Panc1 (cell line): ENCODE data around the gene RASSF5. TPM values are rescaled to one million over a fixed set of nuclear protein-coding genes. Genes with fewer than 3 reads are reported as not detected.

ENCODE experiments used
- ATAC-seq: fragments of 200-7000 bp; cut with Tn5 transposase; 2 replicates; pipeline ENCODE4 v1.9.1; 2020; ENCODE audit warnings: mild to moderate bottlenecking, moderate library complexity
- BruUV-seq: library from RNA; stranded (reverse); fragments of 400-500 nt; replicated peaks from 2 replicates; lab custom pipeline; 2021; lab: Mats Ljungman, UMichigan
- CTCF ChIA-PET: fragments of 300-600 bp; sonication (Branson Sonifier 250); formaldehyde crosslinking; loops from one replicate; lab custom pipeline; 2022; ENCODE audit warnings: antibody characterized with exemption; lab: Charles Lee
- POLR2A ChIA-PET: fragments of 300-600 bp; sonication (Branson Sonifier 250); formaldehyde crosslinking; loops from one replicate; lab custom pipeline; 2022; ENCODE audit warnings: antibody characterized with exemption; lab: Charles Lee
- DNase-seq: peaks from one replicate; pipeline ENCODE4 v3.0.0-alpha.2; 2010; ENCODE audit warnings: low read depth, low spot score
- H3K27ac ChIP-seq: 2 replicates; pipeline ENCODE4 v1.5.1; 2011; ENCODE audit warnings: mild to moderate bottlenecking, low read length, inconsistent platforms
- H3K27me3 ChIP-seq: fragments of 200-500 bp; sonication (Bioruptor generic); 2 replicates; pipeline ENCODE4 v1.6.0; 2014; ENCODE audit warnings: low read length, inconsistent platforms; ENCODE audit not compliant: control insufficient read depth, insufficient read depth
- H3K36me3 ChIP-seq: fragments of 200-500 bp; sonication (Bioruptor generic); 2 replicates; pipeline ENCODE4 v1.5.1; 2014; ENCODE audit warnings: inconsistent platforms, mild to moderate bottlenecking, low read length, moderate library complexity; ENCODE audit not compliant: control insufficient read depth, insufficient read depth
- H3K4me1 ChIP-seq: 2 replicates; pipeline ENCODE4 v1.5.1; 2011; ENCODE audit warnings: inconsistent platforms, mild to moderate bottlenecking, low read length, moderate library complexity; ENCODE audit not compliant: control insufficient read depth, insufficient read depth
- H3K4me3 ChIP-seq, 2 experiments: 2 replicates each; pipeline ENCODE4 v1.5.1; 2011 to 2012; ENCODE audit warnings: low read depth in 2 of 2, low read length in 2 of 2, mild to moderate bottlenecking in 2 of 2, inconsistent platforms in 1 of 2, moderate library complexity in 1 of 2
- H3K9me3 ChIP-seq: fragments of 200-500 bp; sonication (Bioruptor generic); 2 replicates; pipeline ENCODE4 v1.5.1; 2014; ENCODE audit warnings: low read depth, mild to moderate bottlenecking, inconsistent platforms, low read length, moderate library complexity; ENCODE audit not compliant: control insufficient read depth, insufficient read depth
- POLR2AphosphoS5 ChIP-seq: IDR thresholded peaks from 2 replicates; pipeline ENCODE4 v1.6.1; 2012; ENCODE audit warnings: mild to moderate bottlenecking, low read depth, low read length, moderate library complexity
- SIN3A ChIP-seq: IDR thresholded peaks from 2 replicates; pipeline ENCODE4 v1.6.1; 2012; ENCODE audit warnings: low read depth, mild to moderate bottlenecking, low read length, moderate library complexity, borderline replicate concordance; ENCODE audit not compliant: insufficient read depth
- TCF7L2 ChIP-seq: IDR thresholded peaks from 2 replicates; pipeline ENCODE4 v1.6.1; 2011; ENCODE audit warnings: mild to moderate bottlenecking, low read depth, low read length, inconsistent platforms
- in situ Hi-C: cut with HindIII; loops from 2 replicates; pipeline ENCODE4 v1.10.0; 2016; ENCODE audit warnings: low sequenced_read_pairs, low pct_unique_long_range_greater_than_20kb
- intact Hi-C: fragments of 100-400 bp; cut with micrococcal nuclease; formaldehyde crosslinking; loops from one replicate; pipeline ENCODE4 v1.10.0; 2022; ENCODE audit not compliant: unreplicated experiment
- total RNA-seq: library from RNA; stranded (reverse); gene quantifications from one replicate; pipeline ENCODE4 v1.2.1, GENCODE V29; 2021; ENCODE audit not compliant: unreplicated experiment
- TF ChIP-seq, protein P1 (sequence below): fragments of 450-650 bp; IDR thresholded peaks from 2 replicates; pipeline ENCODE4 v1.5.1; 2017; ENCODE audit warnings: mild to moderate bottlenecking
- TF ChIP-seq, protein P2 (sequence below), 2 experiments: IDR thresholded peaks; 2 replicates each; pipeline ENCODE4 v1.6.1; 2011 to 2012; ENCODE audit warnings: low read depth in 2 of 2, control low read depth in 1 of 2, low read length in 1 of 2, mild to moderate bottlenecking in 1 of 2, moderate library complexity in 1 of 2; ENCODE audit not compliant: insufficient read depth in 1 of 2

Gene RASSF5
- total RNA-seq, 1 experiment from 2014 or later: 1.6 TPM

DNA sequence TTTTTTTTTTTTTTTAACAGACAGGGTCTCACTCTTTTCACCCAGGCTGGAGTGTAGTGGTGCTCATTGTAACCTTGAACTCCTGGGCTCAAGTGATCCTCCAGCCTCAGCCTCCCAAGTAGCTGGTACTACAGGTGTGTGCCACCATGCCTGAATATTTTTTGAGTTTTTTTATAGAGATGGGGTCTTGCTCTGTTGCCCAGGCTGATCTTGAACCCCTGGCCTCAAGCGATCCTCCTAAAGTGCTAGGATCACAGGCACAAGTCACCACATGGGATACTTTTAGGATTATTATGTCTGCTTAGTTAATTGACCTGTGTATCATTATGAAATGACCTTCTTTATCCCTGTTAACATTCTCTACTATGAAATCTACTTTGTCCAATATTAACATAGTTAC is 38.0 kb downstream of the RASSF5 start:
- Histone ChIP-seq H3K27ac (no peak overlapping the region), H3K4me3 (no peak overlapping the region), H3K4me1 (no peaks in the 10 kb centered on the region), H3K9me3 (no peaks in the 10 kb centered on the region), H3K36me3 (no peaks in the 10 kb centered on the region), H3K27me3 (peaks cover 3% of the 10 kb centered on the region; the same call in 1 of the 2 replicates)
- no peak for ATAC-seq
- BruUV-seq: no TSS peak
- POLR2A ChIA-PET: no interaction called here
- DNase-seq: no peak
- in situ Hi-C loops: no loop called here
- CTCF ChIA-PET: interaction anchor here (0.6 to 2.6 kb wide), 8 partner anchors 9 to 95 kb away, joined by 3 to 16 read pairs (median 6); partner anchors contain the start of gene EIF2D
- no peak for TF ChIP-seq TCF7L2
- no peak for TF ChIP-seq SIN3A
- TF ChIP-seq, protein P1, sequence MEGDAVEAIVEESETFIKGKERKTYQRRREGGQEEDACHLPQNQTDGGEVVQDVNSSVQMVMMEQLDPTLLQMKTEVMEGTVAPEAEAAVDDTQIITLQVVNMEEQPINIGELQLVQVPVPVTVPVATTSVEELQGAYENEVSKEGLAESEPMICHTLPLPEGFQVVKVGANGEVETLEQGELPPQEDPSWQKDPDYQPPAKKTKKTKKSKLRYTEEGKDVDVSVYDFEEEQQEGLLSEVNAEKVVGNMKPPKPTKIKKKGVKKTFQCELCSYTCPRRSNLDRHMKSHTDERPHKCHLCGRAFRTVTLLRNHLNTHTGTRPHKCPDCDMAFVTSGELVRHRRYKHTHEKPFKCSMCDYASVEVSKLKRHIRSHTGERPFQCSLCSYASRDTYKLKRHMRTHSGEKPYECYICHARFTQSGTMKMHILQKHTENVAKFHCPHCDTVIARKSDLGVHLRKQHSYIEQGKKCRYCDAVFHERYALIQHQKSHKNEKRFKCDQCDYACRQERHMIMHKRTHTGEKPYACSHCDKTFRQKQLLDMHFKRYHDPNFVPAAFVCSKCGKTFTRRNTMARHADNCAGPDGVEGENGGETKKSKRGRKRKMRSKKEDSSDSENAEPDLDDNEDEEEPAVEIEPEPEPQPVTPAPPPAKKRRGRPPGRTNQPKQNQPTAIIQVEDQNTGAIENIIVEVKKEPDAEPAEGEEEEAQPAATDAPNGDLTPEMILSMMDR: no peak
- no peak for TF ChIP-seq POLR2AphosphoS5
- TF ChIP-seq, protein P2, sequence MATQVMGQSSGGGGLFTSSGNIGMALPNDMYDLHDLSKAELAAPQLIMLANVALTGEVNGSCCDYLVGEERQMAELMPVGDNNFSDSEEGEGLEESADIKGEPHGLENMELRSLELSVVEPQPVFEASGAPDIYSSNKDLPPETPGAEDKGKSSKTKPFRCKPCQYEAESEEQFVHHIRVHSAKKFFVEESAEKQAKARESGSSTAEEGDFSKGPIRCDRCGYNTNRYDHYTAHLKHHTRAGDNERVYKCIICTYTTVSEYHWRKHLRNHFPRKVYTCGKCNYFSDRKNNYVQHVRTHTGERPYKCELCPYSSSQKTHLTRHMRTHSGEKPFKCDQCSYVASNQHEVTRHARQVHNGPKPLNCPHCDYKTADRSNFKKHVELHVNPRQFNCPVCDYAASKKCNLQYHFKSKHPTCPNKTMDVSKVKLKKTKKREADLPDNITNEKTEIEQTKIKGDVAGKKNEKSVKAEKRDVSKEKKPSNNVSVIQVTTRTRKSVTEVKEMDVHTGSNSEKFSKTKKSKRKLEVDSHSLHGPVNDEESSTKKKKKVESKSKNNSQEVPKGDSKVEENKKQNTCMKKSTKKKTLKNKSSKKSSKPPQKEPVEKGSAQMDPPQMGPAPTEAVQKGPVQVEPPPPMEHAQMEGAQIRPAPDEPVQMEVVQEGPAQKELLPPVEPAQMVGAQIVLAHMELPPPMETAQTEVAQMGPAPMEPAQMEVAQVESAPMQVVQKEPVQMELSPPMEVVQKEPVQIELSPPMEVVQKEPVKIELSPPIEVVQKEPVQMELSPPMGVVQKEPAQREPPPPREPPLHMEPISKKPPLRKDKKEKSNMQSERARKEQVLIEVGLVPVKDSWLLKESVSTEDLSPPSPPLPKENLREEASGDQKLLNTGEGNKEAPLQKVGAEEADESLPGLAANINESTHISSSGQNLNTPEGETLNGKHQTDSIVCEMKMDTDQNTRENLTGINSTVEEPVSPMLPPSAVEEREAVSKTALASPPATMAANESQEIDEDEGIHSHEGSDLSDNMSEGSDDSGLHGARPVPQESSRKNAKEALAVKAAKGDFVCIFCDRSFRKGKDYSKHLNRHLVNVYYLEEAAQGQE (IDR thresholded peaks at IDR 0.05; ENCODE audit: insufficient read depth in 1 of 2, low read depth in 2 of 2, low read length in 1 of 2): no peak
- intact Hi-C loops: loop anchor here (2.0 kb wide), 1 partner anchor 37 kb away; no protein-coding TSS in a partner anchor

DNA sequence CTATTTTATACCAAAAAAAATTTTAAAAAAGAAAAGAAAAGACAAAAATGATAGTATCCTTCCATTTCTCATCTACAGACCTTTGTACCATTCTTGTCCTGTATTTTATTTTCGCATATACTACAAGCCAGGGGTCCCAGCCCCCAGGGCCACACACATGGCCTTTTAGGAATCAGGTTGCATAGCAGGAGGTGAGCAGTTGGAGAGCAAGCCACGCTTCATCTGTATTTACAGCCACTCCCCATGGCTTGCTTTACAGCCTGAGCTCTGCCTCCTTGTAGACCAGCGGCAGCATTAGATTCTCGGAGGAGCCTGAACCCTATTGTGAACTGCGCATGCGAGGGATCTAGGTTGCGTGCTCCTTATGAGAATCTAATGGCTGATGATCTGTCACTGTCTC is 39.8 kb downstream of the RASSF5 start:
- in situ Hi-C loops: no loop called here
- CTCF ChIA-PET: no interaction called here

More for the DNA sequence above, 39.8 kb downstream of the RASSF5 start:
- DNase-seq (no peak), ATAC-seq (no peak)
- no peaks in the 10 kb centered on the region for H3K36me3 ChIP-seq
- intact Hi-C loops: no loop called here
- no TSS peak for BruUV-seq
- H3K4me3 ChIP-seq: no peak overlapping the region
- H3K27me3 ChIP-seq: peaks cover 4% of the 10 kb centered on the region; the same call in 1 of the 2 replicates
- POLR2A ChIA-PET: no interaction called here
- no peaks in the 10 kb centered on the region for H3K9me3 ChIP-seq
- no peak for TF ChIP-seq TCF7L2
- no peak for TF ChIP-seq SIN3A
- TF ChIP-seq, protein P1: no peak
- TF ChIP-seq POLR2AphosphoS5: no peak
- TF ChIP-seq, protein P2 (IDR thresholded peaks at IDR 0.05; ENCODE audit: insufficient read depth in 1 of 2, low read depth in 2 of 2, low read length in 1 of 2): no peak
- H3K4me1 ChIP-seq: no peaks in the 10 kb centered on the region
- no peak overlapping the region for H3K27ac ChIP-seq
